ENCODE measurements around the gene ZKSCAN3. TPM values are rescaled to one million over a fixed set of nuclear protein-coding genes. Genes with fewer than 3 reads are reported as not detected.

ZKSCAN3 gene
- total RNA-seq, 2 donors from 2014 or later: 1.3 to 1.6 TPM

- intact Hi-C loops (cut with DNase I): no loop called here
- H3K9me3 ChIP-seq: no peaks in the 10 kb centered on the region
- peaks cover 0 to 1% of the 10 kb centered on the region in 2 donors for H3K36me3 ChIP-seq (replicated peaks in 1 of 2; ENCODE audit: insufficient read depth in 1 of 2, low read depth in 2 of 2)
- ATAC-seq (no peak), DNase-seq (no peak)
- 75 to 83% methylated on average over 2 of the region's 2 CpGs for WGBS, 2 donors
- no peak overlapping the region for H3K27ac ChIP-seq
- H3K27me3 ChIP-seq: no peaks in the 10 kb centered on the region
- H3K4me3 ChIP-seq: no peak overlapping the region
- no peak for TF ChIP-seq CTCF (IDR thresholded peaks at IDR 0.05)
- TF ChIP-seq POLR2A (IDR thresholded peaks at IDR 0.05): no peak
- H3K4me1 ChIP-seq: no peaks in the 10 kb centered on the region
Observed at GRCh38 chr6:28370440-28370839, 20.7 kb downstream of the ZKSCAN3 start.

GRCh38 chr6:28371280-28371679 is 21.5 kb downstream of the ZKSCAN3 start:
- no peak overlapping the region for H3K4me3 ChIP-seq
- DNase-seq (no peak), ATAC-seq (no peak)
- no peaks in the 10 kb centered on the region for H3K9me3 ChIP-seq
- no peaks in the 10 kb centered on the region for H3K36me3 ChIP-seq (replicated peaks in 1 of 2; ENCODE audit: insufficient read depth in 1 of 2, low read depth in 2 of 2)
- no peaks in the 10 kb centered on the region for H3K27me3 ChIP-seq
- H3K4me1 ChIP-seq: no peaks in the 10 kb centered on the region
- TF ChIP-seq CTCF (IDR thresholded peaks at IDR 0.05) (no peak), POLR2A (IDR thresholded peaks at IDR 0.05) (no peak)
- WGBS, 2 donors: 91 to 94% methylated on average over 1 of the region's 1 CpG
- intact Hi-C loops (cut with DNase I): no loop called here
- H3K27ac ChIP-seq: no peak overlapping the region

GRCh38 chr6:28371706-28372451 is 22.1 kb downstream of the ZKSCAN3 start:
- TF ChIP-seq CTCF (IDR thresholded peaks at IDR 0.05): no peak
- TF ChIP-seq POLR2A (IDR thresholded peaks at IDR 0.05): no peak
- Histone ChIP-seq H3K27me3 (no peaks in the 10 kb centered on the region), H3K27ac (no peak overlapping the region), H3K4me1 (no peaks in the 10 kb centered on the region), H3K4me3 (no peak overlapping the region), H3K9me3 (no peaks in the 10 kb centered on the region), H3K36me3 (replicated peaks in 1 of 2; ENCODE audit: insufficient read depth in 1 of 2, low read depth in 2 of 2) (no peaks in the 10 kb centered on the region)
- DNase-seq: no peak
- intact Hi-C loops (cut with DNase I): no loop called here
- ATAC-seq: no peak
- 75 to 78% methylated on average over 9 of the region's 9 CpGs for whole genome bisulfite sequencing, 2 donors

GRCh38 chr6:28373925-28374324 is 24.2 kb downstream of the ZKSCAN3 start:
- no peaks in the 10 kb centered on the region for H3K4me1 ChIP-seq
- TF ChIP-seq CTCF (IDR thresholded peaks at IDR 0.05): no peak
- no peak for TF ChIP-seq POLR2A (IDR thresholded peaks at IDR 0.05)
- ATAC-seq (no peak), DNase-seq (no peak)
- intact Hi-C loops (cut with DNase I): no loop called here
- WGBS, 2 donors: 80 to 90% methylated on average over 1 of the region's 1 CpG
- H3K27ac ChIP-seq: no peak overlapping the region
- H3K4me3 ChIP-seq: no peak overlapping the region
- H3K9me3 ChIP-seq: no peaks in the 10 kb centered on the region
- no peaks in the 10 kb centered on the region for H3K36me3 ChIP-seq (replicated peaks in 1 of 2; ENCODE audit: insufficient read depth in 1 of 2, low read depth in 2 of 2)
- H3K27me3 ChIP-seq: no peaks in the 10 kb centered on the region

GRCh38 chr6:28377879-28378278 is 28.1 kb downstream of the ZKSCAN3 start:
- intact Hi-C loops (cut with DNase I): no loop called here
- H3K36me3 ChIP-seq (replicated peaks in 1 of 2; ENCODE audit: insufficient read depth in 1 of 2, low read depth in 2 of 2): peaks cover 0 to 2% of the 10 kb centered on the region in 2 donors
- DNase-seq (no peak), ATAC-seq (no peak)
- H3K27me3 ChIP-seq: no peaks in the 10 kb centered on the region
- 91 to 100% methylated on average over 1 of the region's 1 CpG for WGBS, 2 donors
- H3K9me3 ChIP-seq: no peaks in the 10 kb centered on the region
- H3K4me1 ChIP-seq: peaks cover 9% of the 10 kb centered on the region
- TF ChIP-seq POLR2A (IDR thresholded peaks at IDR 0.05): no peak
- TF ChIP-seq CTCF (IDR thresholded peaks at IDR 0.05): no peak
- no peak overlapping the region for H3K4me3 ChIP-seq
- no peak overlapping the region for H3K27ac ChIP-seq

Data from body of pancreas (tissue), 4 donors.